Brain microvascular endothelial cell (primary cell): ENCODE results near the gene MAD1L1.
"Not testable (repeated sequence)": the region's sequence is repeated elsewhere in the genome, so short reads cannot be mapped to it uniquely, and the experiment has no call there.

Source experiments
- DNase-seq: peaks from one replicate; pipeline ENCODE4 v3.0.0-alpha.2; 2020
- H3K27ac ChIP-seq: fragments of 250-450 bp; sonication (Bioruptor Pico); 2 replicates; pipeline ENCODE4 v1.5.1; 2020; ENCODE audit warnings: mild to moderate bottlenecking, moderate library complexity
- H3K27me3 ChIP-seq: fragments of 250-450 bp; sonication (Bioruptor Pico); replicated peaks from 2 replicates; pipeline ENCODE4 v1.5.1; 2020; ENCODE audit warnings: mild to moderate bottlenecking
- H3K36me3 ChIP-seq: fragments of 250-450 bp; sonication (Bioruptor Pico); replicated peaks from 2 replicates; pipeline ENCODE4 v1.5.1; 2020; ENCODE audit warnings: mild to moderate bottlenecking
- H3K4me3 ChIP-seq: 2 replicates; pipeline ENCODE4 v1.5.1; 2011; ENCODE audit warnings: low read depth, mild to moderate bottlenecking, control low read depth, low read length, moderate library complexity
- in situ Hi-C: cut with HindIII; loops from 2 replicates; pipeline ENCODE4 v1.10.0; 2017; ENCODE audit warnings: low sequenced_read_pairs, low pct_ligation_motif_present
- TF ChIP-seq, protein P1 (sequence below): IDR thresholded peaks from 2 replicates; pipeline ENCODE4 v1.5.1; 2011; ENCODE audit warnings: low read depth, mild to moderate bottlenecking, moderate library complexity, low read length, control low read depth, inconsistent platforms; ENCODE audit errors: missing control alignments

The MAD1L1 gene

DNA sequence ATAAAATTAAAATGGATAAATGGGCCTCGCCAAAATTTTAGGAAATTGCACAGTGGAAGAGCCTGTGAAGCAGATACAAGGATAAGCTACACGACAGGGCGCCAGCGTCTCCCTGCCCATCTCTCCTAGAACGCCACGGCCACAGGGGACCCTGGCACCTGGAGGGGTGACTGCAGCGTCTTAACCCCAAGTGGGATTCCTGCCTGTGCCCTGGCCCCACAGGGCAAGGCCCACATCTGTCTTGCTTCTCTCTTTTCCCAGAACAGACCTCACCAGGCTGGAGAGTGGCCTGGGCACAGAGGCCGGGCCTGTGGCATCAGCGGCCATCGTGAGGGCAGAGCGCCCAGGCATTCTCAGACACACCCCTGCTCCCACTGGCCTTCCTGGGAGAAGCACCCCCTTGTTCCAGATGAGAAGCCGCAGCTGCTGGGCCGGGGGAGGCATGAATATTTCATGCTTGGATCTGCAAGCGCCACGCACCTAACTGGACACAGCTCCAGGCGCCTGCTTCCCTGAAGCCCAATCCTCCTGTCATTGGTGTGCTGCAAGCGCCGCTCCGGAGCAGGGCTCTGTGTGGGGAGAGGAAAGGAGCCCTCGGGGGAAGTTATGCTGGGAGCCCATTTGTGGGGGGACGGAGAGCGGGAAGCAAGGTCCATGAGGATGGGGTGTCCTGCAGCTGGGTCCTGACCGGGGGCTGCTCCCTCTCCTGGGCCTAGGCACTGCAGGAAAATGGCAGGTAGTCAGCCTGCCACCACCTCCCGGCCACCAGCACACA, 409.2 kb downstream of the MAD1L1 start:
- Histone ChIP-seq H3K36me3 (no peaks in the 10 kb centered on the region), H3K27ac (no peak overlapping the region), H3K4me3 (no peak overlapping the region), H3K27me3 (no peaks in the 10 kb centered on the region)
- TF ChIP-seq, protein P1, sequence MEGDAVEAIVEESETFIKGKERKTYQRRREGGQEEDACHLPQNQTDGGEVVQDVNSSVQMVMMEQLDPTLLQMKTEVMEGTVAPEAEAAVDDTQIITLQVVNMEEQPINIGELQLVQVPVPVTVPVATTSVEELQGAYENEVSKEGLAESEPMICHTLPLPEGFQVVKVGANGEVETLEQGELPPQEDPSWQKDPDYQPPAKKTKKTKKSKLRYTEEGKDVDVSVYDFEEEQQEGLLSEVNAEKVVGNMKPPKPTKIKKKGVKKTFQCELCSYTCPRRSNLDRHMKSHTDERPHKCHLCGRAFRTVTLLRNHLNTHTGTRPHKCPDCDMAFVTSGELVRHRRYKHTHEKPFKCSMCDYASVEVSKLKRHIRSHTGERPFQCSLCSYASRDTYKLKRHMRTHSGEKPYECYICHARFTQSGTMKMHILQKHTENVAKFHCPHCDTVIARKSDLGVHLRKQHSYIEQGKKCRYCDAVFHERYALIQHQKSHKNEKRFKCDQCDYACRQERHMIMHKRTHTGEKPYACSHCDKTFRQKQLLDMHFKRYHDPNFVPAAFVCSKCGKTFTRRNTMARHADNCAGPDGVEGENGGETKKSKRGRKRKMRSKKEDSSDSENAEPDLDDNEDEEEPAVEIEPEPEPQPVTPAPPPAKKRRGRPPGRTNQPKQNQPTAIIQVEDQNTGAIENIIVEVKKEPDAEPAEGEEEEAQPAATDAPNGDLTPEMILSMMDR, result no peak
- in situ Hi-C loops, result no loop called here
- DNase-seq, result no peak

DNA sequence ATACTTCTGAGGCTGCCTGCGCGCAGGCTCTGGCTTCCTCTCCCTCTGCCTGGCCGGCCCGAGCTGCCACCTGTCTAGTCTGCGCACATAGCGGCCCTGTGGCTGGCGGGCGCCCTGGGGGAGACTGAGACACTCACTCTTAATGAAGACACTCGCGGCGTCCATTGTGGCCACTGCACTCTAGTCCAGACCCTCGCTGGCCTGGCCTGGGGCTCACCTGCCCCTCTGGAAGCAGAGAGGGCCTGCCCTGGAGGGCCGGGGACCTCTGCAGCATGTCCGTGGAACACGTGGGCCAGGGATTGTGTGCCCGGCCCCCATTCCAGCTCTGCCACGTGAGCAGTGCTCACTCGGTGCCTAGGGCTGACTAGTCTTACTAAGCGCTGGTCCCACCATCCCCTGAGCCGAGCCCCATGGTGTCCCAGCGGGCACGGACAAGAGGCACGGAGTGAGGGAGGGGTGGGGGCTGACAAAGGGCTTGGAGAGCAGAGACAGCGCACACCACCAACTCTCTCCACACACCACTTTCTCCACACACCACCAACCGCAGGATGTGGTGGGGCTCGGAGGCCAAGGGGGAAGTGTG, 413.4 kb downstream of the MAD1L1 start:
- TF ChIP-seq, protein P1, result no peak
- no peak overlapping the region for H3K27ac ChIP-seq
- DNase-seq, result no peak
- H3K4me3 ChIP-seq, result no peak overlapping the region
- no peaks in the 10 kb centered on the region for H3K36me3 ChIP-seq
- H3K27me3 ChIP-seq, result no peaks in the 10 kb centered on the region
- in situ Hi-C loops, result no loop called here

DNA sequence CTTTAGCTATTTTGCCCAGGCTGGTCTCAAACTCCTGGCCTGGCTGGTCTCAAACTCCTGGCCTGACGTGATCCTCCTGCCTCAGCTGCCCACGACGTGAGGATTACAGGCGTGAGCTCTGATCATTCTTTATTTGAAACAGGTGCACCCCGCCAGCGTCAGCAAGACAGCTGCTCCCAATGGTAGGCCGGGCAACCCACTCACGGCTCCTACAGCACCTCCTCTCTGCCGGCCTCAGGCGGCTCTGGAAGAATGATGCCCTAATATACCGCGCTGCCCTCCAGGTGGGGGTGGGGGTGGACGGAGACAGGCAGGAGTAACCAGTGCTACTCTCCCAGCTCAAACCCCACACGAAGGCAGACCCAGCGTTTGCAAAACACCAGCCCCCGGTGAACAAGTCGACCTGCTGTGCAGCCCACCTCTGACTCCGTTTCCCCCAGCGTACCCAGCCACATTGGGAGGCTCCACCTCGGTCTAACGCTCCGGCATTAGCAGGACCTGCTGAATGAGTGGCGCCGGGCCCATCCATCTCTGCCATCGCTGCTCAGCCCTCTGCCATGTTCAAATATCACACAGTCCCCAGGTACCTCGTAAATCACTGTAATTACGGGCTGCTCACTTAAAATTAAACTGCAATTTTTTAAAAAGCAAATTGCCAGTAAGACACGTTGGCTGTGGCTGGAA, 414.0 kb downstream of the MAD1L1 start:
- DNase-seq, result no peak
- H3K27me3 ChIP-seq, result no peaks in the 10 kb centered on the region
- H3K4me3 ChIP-seq, result no peak overlapping the region
- H3K36me3 ChIP-seq, result no peaks in the 10 kb centered on the region
- in situ Hi-C loops, result no loop called here
- TF ChIP-seq, protein P1, result no peak
- no peak overlapping the region for H3K27ac ChIP-seq

DNA sequence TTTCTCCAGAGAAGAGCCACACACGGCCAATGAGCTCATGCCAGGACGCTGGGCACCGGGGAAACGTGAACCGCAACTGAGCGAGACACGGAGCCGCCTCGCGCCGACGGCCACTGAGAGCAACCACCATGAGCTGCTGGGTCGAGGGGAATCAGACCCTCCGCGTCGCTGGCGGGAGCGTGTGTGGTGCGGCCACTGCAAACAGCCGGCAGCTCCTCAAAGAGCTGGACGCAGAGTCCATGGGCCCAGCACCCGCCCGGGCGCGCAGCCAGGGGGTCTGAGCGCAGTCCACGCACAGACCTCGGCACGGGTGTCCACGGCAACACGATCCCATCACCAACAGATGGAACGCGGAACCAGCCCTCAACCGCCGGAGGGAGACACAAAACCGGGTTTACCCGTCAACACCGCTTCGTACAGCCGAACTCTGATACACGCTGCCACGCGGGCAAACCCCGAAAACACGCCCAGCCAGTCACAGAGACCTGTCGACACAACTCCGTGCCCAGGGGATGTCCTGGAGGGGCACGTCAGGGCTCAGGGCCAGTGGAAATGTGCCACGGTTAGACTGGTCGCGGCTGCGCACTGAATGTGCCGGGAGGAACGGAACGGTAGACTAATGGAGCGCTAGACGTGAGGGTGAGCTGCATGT, 415.6 kb downstream of the MAD1L1 start:
- H3K27ac ChIP-seq, result no peak overlapping the region
- H3K27me3 ChIP-seq, result no peaks in the 10 kb centered on the region

DNA sequence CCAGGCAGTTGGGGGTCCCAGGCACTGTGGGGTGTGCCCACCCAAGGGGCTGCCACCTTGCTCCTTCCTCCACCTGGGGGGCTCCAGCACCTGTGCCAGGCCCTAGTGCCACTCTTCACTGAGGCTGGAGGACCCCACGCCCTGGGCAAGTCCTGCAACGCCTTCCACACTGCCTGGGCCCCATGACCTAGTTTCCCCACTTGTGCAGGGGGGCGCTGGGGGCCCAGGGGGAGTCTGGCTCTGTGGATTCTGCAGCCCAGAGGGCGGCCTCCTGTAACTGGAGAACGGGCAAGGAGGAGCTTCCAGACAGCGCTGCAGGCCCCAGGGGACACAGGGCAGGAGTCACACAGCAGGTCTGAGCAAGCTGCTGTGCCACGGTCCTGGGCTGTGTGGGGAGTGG, 416.3 kb downstream of the MAD1L1 start:
- H3K36me3 ChIP-seq, H3K27ac ChIP-seq, H3K27me3 ChIP-seq, H3K4me3 ChIP-seq, DNase-seq, in situ Hi-C loops: not testable (repeated sequence)

More for the DNA sequence above, 415.6 kb downstream of the MAD1L1 start:
- in situ Hi-C loops, result no loop called here
- Histone ChIP-seq H3K36me3 (no peaks in the 10 kb centered on the region), H3K4me3 (no peak overlapping the region)
- DNase-seq, result no peak
- TF ChIP-seq, protein P1, result no peak

DNA sequence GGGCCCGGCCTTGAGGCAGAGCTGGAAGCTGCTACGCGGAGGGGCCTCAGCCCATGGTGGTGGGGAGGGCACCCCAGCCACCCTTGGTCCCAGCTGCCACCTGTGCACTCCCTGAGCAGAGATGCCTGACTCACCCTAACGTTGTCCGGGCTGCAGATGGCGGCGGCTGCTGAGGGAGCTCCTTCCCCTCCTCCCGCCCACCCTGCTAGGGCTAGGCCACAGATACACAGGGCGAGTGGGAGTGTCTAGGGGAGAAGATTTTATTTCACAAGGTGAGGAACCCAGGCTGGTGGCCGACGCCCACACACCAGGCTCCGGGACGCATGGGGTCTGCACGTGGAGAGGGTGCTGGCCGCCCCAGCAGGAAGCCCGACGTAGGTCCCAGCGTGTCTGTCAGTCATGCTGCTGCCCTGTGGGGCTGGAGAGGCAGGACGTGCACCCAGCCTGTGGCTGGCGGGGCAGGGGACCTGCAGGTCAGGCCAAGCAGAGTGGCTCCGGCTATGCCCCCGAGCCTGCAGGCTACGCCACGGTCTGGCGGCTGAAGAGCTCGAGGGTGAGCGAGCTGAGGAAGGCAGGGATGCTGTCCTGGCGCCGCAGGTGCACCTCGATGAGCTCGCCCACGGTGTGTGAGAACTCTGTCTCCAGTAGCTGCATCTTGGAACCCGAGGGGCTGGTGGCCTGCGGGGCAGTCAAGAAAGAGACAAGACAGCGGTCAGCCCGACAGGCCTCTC, 417.0 kb downstream of the MAD1L1 start:
- DNase-seq, in situ Hi-C loops, H3K27ac ChIP-seq, H3K36me3 ChIP-seq, H3K27me3 ChIP-seq, H3K4me3 ChIP-seq: not testable (repeated sequence)
